ENCODE results near the gene FIBCD1.
"Not testable (repeated sequence)": the region's sequence is repeated elsewhere in the genome, so short reads cannot be mapped to it uniquely, and the experiment has no call there.

FIBCD1 gene

DNA sequence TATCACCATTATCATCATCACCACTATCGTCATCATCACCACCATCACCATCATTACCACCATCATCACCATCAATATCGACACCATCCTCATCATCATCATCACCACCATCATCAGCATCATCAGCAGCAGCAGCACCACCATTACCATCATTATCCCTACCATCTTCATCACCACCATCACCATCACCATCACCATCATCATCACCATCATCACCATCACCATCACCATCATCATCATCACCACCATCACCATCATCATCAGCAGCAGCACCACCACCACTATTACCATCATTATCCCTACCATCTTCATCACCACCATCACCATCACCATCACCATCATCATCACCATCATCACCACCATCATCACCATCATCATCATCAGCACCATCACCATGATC, 15.9 kb upstream of the FIBCD1 start:
- DNase-seq (ENCODE audit: low spot score): not testable (repeated sequence)

DNA sequence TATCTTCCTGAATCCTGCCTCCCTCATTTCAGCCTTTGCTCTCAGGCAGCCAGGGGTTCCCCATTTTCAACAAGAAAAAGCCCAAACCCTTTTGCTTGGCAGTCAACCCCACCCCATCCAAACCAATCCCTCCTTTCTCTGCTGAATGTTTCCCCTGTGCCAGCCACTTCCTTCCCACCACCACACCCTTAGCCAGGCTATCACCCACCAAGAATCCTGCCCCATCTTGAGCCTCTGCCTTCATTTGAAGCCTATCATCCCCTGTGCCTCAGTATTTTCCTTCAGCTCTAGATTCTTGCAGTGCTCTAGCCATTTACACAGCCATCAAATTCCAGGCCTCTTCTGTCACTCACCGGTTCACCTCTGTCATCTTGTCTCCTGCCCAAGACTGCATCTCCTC, 15.3 kb upstream of the FIBCD1 start:
- DNase-seq (ENCODE audit: low spot score): no peak

DNA sequence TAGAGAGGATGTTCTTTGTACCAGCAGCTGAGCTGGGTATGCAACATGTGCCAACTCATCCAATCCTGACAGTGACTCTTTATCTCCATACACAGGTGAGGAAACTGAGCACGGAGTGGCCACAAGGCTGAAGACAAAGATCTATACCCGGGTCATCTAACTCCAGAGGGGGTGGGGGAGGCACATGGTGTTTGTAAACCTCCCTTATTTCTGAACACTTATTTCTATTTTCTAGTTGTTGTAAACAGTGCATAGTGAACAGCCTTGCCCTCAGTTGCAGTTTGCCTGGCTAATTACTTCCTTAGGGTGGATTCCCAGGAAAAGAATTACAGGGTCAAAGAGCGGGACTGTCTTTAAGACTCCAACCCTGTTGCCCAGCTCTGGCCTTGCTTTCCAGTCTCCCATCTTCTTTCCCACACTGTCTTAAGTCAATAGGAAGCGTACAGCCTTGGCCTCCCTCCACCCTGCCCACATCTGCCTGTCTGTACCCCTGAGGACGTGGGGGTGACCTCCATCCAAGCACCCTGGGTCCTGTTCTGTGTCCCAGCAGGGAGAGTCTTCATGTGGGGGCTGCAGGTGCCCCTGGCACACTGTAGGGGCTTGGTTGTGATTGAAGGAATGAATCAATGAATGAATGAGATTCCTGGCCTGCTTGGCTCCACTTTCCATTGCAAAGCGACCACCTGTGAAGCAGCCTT, 13.2 kb upstream of the FIBCD1 start:
- DNase-seq (ENCODE audit: low spot score): no peak

DNA sequence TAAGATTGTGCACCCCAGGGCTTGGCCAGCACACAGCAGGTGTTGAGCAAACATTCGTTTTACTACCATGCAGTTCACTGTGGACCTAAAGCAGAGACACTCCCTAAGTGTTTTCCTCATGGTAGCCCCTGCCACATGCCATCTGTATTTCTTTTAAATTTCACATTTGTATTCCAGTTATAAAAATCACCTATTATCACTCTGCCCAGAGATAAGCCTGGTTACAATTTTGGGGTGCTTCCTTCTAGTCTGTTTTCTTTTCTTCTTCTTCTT, 10.9 kb upstream of the FIBCD1 start:
- DNase-seq (ENCODE audit: low spot score): no peak

DNA sequence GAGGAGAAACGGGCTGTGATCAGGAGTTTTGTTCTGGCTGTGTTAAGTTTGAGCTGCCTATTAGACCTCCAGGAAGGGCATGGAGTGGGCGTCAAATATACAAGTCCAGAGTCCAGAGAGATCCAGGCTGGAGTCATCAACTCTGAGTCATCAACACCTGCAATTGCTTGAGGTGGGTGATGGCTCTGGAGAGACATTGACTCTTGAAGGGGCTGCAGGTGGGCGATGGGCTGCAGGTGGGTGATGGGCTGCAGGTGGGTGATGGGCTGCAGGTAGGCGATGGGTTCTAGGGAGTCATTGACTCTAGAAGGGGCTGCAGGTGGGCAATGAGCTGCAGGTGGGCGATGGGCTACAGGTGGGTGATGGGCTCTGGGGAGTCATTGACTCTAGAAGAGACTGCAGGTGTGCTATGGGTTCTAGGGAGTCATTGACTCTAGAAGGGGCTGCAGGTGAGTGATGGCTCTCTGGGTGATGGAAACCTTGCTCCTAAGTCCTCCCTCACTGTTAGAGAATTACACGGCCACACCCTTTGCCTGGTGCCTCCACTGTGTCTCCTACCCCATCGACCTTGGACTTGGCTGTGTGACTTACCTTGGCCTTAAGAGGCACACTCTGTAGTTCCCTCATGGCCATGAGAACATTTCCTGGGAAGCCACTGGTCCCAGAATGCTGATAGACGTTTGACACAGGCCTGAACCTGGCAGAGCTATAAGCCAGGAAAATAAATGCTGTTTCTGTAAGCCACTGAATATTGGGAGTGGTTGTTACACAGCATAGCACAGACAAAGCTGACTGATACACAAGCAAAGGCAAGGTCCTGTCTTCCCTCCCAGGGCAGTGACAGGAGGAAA, 10.4 kb upstream of the FIBCD1 start:
- DNase-seq (ENCODE audit: low spot score): no peak

DNA sequence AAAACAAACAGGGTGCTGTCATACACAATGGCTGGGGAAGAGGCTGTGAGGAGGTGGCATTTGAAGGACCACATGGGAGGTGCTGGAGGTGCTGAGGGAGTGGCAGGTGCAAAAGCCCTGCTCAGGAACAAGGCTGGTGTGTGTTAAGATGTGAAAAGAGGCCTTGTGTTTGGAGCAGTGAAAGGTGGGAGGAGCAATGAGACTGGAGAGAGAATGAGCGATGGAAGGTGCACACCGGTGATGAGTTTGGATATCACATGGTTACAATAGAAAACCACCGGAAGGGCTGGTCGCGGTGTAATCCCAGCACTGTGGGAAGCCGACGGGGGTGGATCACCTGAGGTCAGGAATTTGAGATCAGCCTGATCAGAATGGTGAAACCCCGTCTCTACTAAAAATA, 9.2 kb upstream of the FIBCD1 start:
- no peak for DNase-seq (ENCODE audit: low spot score)

DNA sequence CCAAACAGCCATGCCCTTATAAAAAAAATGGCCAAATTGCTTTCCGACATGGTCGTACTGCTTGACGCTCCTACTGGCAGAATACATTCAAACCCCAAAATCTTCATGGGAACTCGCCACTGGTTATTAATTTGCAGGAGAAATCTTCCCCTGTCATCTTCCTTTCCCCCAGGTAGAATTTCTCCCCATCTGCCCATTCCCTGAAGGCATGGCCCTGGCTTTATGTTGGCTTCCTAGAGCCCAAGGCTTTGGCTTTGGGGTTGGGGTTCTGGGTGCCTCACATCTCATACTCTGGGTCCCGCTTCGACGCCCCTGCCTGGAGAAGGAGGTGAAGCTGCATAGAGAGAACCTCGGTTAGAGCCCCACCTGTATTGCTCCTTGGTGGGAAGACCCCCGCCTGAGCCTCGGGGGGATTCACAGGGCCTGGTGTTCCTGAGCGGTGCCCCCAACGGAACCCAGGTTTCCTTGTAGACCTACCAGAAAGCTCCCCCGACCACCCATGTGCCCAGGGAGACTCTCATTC, 8.6 kb upstream of the FIBCD1 start:
- DNase-seq (ENCODE audit: low spot score): no peak

DNA sequence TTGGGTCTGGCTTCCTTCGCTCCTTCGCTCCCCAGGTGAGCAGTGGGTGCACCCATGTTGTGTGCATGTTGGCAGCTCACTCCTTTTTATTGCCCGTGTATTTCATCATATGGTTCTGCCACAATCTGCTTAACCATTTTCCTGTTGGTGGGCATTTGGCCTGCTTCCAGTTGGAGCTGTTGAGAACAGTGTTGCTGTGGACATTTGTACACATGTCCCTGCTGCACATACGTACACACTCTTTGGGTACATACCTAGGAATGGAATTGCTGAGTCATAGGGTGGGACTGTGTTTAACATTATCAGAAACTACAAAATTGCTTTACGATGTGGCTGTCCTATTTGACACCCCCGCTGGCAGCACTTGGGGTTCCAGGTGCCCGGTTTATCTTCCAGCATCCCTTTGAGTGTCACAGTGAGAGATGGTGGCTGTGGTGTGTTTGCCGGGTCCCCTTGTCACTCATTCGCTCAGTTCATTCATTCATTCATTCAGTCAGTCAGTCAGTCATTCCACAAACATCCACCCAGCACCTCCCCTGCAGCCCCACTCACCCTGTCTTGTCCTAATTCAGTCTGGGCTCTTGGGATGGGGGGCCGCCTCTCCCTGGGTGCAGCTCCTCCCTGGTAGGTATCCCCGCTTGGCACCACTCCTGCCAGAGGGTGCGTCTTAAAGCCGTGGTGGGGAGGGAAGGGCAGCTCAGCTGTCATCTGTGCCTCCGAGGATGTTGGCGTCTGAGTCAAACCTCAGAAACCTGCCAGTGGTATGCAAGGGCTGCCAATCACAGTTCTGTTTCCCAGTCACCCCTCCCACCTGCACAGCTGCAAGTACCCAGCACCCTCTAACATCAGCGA, 7.9 kb upstream of the FIBCD1 start:
- no peak for DNase-seq (ENCODE audit: low spot score)

DNA sequence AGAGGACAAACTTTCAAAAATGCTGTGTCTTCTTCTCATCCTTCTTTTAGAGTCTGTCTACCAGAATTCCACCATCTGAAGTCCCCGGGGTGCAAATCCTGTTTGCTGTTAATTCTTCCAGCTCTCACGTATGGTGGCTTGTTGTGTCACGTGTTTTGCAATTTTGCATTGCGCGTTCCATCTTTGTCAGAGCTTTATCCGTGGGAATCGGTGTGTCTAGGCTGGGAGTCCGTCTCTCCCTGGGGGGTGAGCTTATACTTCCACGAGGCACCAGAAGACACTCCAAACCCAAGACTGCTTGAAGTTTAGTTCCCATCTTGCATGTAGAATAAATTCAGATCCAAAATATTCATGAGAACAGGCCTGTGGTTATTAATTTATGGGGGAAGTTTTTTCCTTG, 6.1 kb upstream of the FIBCD1 start:
- no peak for DNase-seq (ENCODE audit: low spot score)

DNA sequence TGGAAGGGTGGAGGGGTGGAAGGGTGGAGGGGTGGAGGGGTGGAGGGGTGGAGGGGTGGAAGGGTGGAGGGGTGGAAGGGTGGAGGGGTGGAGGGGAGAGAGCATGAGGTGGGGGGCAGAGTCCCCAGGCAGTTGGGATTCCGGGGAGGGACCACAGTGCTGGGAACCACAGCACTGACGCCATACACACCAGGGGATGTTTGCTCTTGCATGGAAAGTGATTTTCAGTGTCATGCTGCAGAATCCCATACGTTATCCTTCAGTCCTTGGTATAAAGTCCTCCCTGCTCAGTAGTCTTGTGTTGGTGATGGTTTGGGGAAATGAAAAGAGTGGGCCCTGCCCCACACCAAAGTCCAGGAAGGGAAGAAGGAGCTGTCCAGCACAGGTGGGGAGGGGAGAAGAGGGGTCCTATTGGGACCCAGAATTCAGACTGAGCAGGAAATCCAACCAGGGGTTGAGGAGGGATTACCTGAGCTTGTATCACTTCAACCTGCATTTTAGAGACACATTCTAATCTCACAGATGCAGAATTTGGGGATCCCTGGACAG, 5.5 kb upstream of the FIBCD1 start:
- DNase-seq (ENCODE audit: low spot score): no peak

DNA sequence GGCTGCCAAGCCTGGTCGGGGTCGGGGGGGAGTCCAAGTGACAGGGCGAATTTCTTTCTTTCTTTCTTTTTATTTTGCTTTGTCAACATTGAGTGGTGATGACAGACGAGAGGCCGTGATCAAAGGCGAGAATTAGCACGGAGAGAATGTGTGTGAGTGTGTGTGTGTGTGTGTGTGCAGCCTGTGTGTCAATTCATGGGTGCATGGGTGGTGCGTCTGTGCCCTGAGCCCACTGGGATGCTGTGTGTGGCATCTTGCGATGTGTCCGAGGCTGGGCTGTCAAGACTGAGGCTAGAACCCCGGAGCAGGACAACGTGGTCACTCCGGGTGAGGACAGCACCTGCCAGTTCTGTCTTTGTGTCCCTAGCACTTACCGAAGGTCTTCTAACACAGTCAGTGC, 4.7 kb upstream of the FIBCD1 start:
- DNase-seq (ENCODE audit: low spot score): no peak

DNA sequence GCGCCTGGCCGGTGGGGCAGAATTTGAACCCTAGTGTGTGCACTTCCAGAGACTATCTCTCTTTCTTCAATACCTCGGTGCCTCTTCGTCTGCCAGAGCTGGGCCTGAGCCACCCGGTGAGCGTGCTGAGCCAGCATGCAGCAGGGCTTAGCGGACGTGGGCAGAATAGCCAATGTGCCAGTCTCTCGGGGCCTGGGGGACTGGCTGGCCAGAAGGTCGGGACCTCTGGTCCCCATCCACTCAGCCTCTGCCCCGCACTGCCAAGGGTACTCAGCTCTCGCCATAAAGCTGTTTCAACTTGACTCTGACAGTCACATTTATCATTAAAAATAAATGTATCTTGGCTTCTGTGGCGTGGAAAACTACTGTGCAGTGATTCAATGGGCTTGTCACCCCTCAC, 4.2 kb upstream of the FIBCD1 start:
- DNase-seq (ENCODE audit: low spot score): no peak

DNA sequence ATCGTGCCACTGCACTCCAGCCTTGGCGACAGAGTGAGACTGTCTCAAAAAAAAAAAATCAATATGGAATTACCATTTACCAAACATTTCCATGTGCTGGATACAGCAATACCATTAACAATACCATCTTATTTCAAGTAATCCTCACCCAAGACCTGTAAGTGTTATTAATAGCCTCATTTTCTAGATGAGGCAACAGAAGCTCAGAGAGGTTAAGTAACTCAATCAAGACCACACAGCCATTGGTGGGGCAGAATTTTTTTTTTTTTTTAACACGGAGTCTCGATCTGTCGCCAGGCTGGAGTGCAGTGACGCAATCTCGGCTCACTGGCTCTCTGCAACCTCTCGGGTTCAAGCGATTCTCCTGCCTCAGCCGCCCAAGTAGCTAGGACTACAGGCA, 3.6 kb upstream of the FIBCD1 start:
- DNase-seq (ENCODE audit: low spot score): no peak

DNA sequence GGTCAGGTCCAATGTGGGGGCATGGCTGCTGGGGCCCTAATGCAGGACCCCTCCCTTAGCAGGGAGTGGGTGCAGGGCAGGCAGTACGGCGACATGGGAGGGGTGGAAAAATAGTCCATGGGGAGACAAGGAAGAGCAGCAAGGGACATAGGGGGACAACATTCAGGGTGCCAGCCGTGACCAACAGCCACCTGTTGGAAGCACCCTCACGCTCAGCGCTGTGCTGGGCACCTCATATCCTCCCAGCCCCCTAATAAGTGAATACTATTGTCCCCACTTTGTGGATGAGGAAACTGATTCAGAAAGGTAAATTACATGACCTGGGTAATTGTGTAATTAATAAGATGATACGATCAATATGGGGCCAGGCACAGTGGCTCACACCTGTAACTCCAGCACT, 3.0 kb upstream of the FIBCD1 start:
- DNase-seq (ENCODE audit: low spot score): no peak

DNA sequence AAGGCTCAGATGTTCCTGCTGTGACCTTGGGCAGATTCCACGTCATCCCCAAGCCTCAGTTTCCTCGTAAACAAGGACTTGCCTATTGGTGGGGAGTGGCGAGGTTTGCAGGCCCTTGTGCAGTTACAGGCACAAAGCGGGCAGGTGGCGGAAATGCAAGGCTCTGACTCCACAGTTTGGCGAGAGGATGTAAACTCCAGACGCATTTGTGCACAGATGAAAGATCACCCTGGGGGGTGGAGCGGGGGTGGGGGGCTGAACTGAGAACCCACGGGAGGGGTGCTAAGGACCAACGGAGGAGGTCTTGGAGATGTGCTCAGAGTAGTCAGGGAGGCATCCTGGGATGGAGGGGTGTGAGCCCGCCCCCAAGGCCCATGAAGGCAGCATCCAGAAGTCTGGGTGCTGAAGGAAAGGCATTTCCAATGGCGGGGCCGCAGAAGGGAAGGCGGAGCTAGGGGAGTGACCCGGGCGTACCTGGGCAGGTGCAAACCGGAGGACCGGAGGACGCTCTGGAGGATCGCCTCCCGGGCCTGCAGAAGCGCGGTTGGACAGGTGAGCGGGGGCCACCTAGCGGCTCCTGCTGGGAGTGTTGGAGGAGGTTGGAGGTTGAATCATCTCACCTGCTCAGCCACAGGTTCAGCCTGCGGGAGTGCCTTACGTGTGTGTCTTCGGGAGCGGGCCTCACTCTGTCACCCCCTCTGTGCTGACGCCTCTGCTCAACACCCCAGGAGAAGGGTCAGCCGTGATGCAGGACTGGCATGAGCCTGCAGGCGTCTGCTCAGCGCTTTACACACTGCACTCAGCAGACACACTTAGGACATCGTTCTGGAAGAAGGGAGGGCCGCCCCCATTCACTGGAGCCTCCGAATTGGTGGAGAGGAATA, 1.9 kb upstream of the FIBCD1 start:
- DNase-seq (ENCODE audit: low spot score): peak; percentile 92

DNA sequence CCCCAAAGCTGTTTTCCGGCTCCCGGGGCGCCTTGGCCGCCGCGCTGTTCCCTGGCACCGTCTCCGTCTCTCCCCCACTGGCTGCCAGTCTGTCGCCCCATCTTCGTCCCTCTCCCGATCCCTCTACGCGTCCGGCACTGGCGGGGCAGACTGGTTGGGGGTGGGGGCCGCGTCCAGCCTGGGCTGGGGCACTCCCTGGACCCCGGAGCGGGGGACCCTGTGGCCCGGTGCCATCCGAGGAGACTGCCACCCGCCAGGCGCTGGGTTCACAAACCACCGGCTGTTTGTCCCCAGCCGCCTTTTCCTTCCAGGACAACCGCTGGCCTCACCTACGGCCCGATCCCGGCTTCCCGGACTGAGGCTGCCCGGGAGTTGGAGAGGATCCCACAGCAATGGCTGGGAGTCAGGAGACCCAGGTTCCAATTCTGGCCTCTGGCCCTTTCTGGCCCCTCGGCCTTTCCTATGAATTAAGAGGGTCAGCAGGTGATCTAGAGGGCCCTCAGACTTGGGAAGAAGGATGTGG, 1.0 kb upstream of the FIBCD1 start:
- DNase-seq (ENCODE audit: low spot score): peak; percentile 85

DNA sequence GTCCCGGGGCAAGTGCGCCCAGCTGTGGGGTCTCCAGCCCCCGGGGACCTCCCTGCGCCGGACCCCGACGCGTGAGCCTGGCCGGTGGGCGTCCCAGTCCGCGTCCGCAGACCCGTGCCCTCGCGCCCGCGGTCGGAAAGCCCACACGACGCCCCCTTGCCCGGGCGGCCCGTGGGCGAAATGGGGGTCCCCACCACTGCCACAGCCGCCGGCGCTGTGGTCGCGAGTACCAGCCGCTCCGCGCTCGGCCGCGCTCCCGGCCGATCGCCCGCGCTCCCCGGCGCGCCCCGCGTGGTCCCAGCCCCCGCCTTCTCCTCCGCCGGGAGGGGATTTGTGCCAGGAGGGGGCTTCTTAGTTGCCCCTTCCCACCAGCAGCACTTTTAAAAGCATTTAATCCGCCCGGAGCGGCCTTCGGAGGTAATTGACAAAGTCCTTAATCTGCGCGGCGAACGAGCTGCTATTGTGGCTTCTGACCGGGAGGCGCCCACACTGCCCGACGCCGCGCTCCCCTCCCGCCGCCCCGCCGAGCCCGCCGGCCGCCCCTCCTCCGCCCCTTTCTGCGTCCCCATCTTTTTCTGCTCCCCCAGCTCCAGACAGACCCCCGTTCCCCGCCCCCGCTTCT, 469 bp upstream of the FIBCD1 start:
- DNase-seq (ENCODE audit: low spot score): no peak

DNA sequence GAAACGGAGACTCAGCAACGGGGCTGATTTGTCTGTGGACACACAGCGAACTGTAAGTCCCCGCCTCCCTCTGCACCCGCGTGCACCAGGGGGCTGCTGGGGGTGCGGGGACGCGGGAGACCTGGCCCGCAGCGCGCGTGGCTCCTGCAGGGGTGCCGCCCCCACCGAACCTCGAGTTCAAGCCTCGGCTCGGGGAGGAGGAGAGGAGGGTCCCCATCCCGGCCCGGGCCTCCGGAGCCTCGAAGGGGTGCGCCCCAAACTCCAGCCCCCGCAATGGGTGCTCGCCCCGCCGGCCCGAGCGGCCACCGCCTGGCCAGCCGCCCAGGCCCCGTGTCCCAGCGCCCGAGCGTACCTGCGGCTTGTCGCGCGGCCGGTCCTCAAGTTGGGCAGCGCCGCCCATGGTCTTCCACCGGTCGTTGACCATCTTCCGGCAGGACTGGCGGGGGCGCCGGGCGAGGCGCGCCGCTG, 829 bp downstream of the FIBCD1 start:
- no peak for DNase-seq (ENCODE audit: low spot score)

DNA sequence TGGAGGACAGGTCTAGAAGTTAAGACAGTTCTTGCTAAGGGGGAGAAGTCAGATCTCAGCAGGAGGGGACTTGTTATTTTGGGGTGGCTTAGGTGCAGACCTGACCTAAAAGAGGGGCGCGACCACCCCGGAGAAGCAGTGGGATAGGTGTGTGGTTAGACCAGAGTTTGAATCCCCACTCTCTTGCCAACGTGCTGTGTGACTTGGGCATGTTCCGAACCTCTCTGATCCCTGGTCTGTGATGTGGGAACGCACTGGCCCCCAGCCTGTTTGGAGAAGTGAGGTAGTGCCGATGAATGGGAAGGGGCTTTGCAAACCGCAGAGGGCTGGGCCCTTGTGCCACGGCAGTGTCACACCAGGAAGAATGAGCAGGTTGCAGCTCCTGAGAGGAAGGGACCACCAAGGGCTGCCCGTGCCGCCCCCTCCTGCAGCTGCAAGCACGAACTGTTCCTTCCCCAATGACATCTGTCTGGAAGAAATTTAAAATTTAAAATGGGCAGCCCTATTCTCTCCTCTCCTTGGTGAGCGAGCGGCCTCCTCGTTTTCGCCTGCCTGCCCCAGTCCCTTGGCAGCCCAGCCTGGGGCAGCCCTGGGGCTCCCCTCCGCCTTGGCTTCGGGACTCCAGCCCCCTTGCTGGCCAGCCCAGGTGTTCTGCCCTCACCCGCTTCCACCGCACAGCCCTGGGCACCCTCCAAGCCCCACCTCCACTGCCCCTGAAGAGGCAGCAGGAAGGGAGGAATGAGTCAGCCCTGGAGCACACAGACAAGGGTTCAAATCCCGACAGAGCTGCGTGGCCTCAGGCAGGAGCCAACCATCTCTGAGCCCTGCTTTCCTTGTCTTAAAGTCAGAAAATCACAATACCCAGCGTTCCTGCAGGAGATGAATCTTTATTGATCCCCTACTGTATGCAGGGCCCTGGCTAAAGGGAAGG, 1.6 kb downstream of the FIBCD1 start:
- no peak for DNase-seq (ENCODE audit: low spot score)

All from HuH-7 (cell line).